ENCODE data around the gene S100A10.

Gene S100A10

DNA sequence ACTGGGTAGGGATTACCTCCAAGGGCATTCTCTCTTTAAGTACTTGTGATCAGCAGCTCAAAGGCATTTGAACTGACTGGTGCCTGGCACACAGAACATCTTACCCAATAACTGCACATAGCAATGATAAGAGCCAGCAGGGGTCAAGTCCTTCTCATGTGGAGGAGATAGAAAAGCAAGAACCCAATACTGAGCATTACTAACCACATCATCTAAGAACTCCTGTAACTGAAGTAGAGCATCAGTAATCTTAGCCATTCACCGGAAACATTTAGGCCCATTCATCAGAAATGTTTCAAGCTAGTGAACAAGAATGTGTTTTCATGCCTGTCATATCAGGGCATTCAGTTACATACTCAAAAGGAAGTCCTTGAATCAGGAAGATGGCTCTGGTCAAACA is 50.8 kb downstream of the S100A10 start:
- Histone ChIP-seq H3K9me3 (ENCODE audit: severe bottlenecking) (no peaks in the 10 kb centered on the region), H3K27ac (ENCODE audit: poor library complexity, severe bottlenecking) (no peak overlapping the region), H3K36me3 (ENCODE audit: low read depth) (no peaks in the 10 kb centered on the region), H3K27me3 (ENCODE audit: insufficient read depth, poor library complexity, severe bottlenecking) (no peaks in the 10 kb centered on the region), H3K4me3 (ENCODE audit: severe bottlenecking) (no peak overlapping the region), H3K4me1 (ENCODE audit: insufficient read depth, poor library complexity, severe bottlenecking) (peaks cover 44% of the 10 kb centered on the region)
- ATAC-seq (ENCODE audit: low read depth), result no peak
- TF ChIP-seq, protein P1, sequence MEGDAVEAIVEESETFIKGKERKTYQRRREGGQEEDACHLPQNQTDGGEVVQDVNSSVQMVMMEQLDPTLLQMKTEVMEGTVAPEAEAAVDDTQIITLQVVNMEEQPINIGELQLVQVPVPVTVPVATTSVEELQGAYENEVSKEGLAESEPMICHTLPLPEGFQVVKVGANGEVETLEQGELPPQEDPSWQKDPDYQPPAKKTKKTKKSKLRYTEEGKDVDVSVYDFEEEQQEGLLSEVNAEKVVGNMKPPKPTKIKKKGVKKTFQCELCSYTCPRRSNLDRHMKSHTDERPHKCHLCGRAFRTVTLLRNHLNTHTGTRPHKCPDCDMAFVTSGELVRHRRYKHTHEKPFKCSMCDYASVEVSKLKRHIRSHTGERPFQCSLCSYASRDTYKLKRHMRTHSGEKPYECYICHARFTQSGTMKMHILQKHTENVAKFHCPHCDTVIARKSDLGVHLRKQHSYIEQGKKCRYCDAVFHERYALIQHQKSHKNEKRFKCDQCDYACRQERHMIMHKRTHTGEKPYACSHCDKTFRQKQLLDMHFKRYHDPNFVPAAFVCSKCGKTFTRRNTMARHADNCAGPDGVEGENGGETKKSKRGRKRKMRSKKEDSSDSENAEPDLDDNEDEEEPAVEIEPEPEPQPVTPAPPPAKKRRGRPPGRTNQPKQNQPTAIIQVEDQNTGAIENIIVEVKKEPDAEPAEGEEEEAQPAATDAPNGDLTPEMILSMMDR (IDR thresholded peaks at IDR 0.05; ENCODE audit: poor library complexity, severe bottlenecking), result no peak
- no peak for DNase-seq (ENCODE audit: low spot score)

DNA sequence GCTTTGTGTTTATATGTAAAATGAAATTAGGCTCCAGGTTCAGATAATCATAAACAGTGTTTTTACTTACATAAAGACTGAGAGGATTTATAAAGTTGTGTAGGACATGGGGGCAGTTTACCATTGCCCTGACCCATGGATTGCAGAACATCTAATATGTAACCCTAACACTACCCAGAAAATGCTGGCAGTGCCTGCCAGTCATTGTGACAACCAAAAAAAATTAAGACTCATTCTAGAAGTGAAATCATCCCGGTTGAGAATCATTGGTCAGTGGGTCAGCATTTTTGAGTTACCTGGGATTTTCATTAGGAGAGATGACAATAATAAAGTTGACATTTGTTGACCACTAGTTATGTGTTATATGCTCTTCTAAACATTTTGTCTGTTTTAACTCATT is 53.1 kb downstream of the S100A10 start:
- ATAC-seq (ENCODE audit: low read depth) (no peak), DNase-seq (ENCODE audit: low spot score) (no peak)
- Histone ChIP-seq H3K36me3 (ENCODE audit: low read depth) (no peaks in the 10 kb centered on the region), H3K4me1 (ENCODE audit: insufficient read depth, poor library complexity, severe bottlenecking) (peaks cover 24% of the 10 kb centered on the region), H3K27me3 (ENCODE audit: insufficient read depth, poor library complexity, severe bottlenecking) (no peaks in the 10 kb centered on the region), H3K9me3 (ENCODE audit: severe bottlenecking) (no peaks in the 10 kb centered on the region), H3K27ac (ENCODE audit: poor library complexity, severe bottlenecking) (peak overlapping the region; percentile 39), H3K4me3 (ENCODE audit: severe bottlenecking) (no peak overlapping the region)
- TF ChIP-seq, protein P1 (IDR thresholded peaks at IDR 0.05; ENCODE audit: poor library complexity, severe bottlenecking), result no peak

DNA sequence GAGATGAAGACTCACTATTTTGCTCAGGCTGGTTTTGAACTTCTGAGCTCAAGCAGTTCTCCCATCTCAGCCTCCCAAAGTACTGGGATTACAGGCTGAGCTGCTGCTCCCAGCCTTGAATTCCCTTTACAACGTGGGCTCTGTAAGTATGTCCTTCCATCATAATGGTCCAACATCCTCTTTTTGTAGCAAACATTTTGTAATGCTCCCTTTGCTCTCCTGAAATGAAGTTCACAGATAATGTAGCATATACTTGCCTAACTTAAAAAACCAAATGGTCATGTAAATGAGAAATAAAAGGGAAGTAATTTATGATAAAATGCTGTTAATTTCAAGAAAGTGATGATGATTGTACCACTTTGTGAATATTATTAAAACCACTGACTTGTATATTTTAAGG is 53.9 kb downstream of the S100A10 start:
- no peaks in the 10 kb centered on the region for H3K36me3 ChIP-seq (ENCODE audit: low read depth)
- no peak overlapping the region for H3K4me3 ChIP-seq (ENCODE audit: severe bottlenecking)
- ATAC-seq (ENCODE audit: low read depth), result no peak
- TF ChIP-seq, protein P1 (IDR thresholded peaks at IDR 0.05; ENCODE audit: poor library complexity, severe bottlenecking), result no peak
- peaks cover 20% of the 10 kb centered on the region for H3K4me1 ChIP-seq (ENCODE audit: insufficient read depth, poor library complexity, severe bottlenecking)
- DNase-seq (ENCODE audit: low spot score), result no peak
- no peaks in the 10 kb centered on the region for H3K27me3 ChIP-seq (ENCODE audit: insufficient read depth, poor library complexity, severe bottlenecking)
- H3K9me3 ChIP-seq (ENCODE audit: severe bottlenecking), result no peaks in the 10 kb centered on the region
- no peak overlapping the region for H3K27ac ChIP-seq (ENCODE audit: poor library complexity, severe bottlenecking)

GRCh38 chr1:151939141-151939540 is 54.5 kb downstream of the S100A10 start:
- H3K9me3 ChIP-seq (ENCODE audit: severe bottlenecking), result no peaks in the 10 kb centered on the region
- no peak overlapping the region for H3K4me3 ChIP-seq (ENCODE audit: severe bottlenecking)
- no peaks in the 10 kb centered on the region for H3K36me3 ChIP-seq (ENCODE audit: low read depth)
- DNase-seq (ENCODE audit: low spot score) (no peak), ATAC-seq (ENCODE audit: low read depth) (no peak)
- TF ChIP-seq, protein P1 (IDR thresholded peaks at IDR 0.05; ENCODE audit: poor library complexity, severe bottlenecking), result no peak
- H3K27ac ChIP-seq (ENCODE audit: poor library complexity, severe bottlenecking), result no peak overlapping the region
- H3K27me3 ChIP-seq (ENCODE audit: insufficient read depth, poor library complexity, severe bottlenecking), result no peaks in the 10 kb centered on the region
- H3K4me1 ChIP-seq (ENCODE audit: insufficient read depth, poor library complexity, severe bottlenecking), result peaks cover 19% of the 10 kb centered on the region

DNA sequence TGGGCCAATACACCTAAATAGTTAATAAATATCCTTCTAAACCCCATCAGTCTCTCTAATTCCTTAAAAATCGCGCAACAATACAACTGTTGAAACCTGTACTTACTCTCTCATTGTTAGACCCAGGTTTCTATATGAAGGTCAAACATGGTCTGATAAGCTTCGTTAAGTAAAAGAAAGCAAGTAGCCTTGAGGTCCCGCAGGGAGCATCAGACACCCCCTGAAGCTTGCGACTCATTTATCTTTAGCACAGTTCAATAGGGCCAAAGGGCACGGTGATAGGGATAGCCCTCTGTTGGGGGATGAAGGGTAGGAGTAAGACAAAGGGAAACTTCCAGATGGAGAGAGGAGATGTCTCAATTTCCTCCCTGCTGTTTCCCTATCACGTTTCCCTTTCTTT is 57.0 kb downstream of the S100A10 start:
- H3K4me1 ChIP-seq (ENCODE audit: insufficient read depth, poor library complexity, severe bottlenecking), result peaks cover 17% of the 10 kb centered on the region
- ATAC-seq (ENCODE audit: low read depth) (no peak), DNase-seq (ENCODE audit: low spot score) (no peak)
- TF ChIP-seq, protein P1 (IDR thresholded peaks at IDR 0.05; ENCODE audit: poor library complexity, severe bottlenecking), result no peak
- no peaks in the 10 kb centered on the region for H3K27me3 ChIP-seq (ENCODE audit: insufficient read depth, poor library complexity, severe bottlenecking)
- no peaks in the 10 kb centered on the region for H3K36me3 ChIP-seq (ENCODE audit: low read depth)
- no peak overlapping the region for H3K27ac ChIP-seq (ENCODE audit: poor library complexity, severe bottlenecking)
- H3K4me3 ChIP-seq (ENCODE audit: severe bottlenecking), result no peak overlapping the region
- no peaks in the 10 kb centered on the region for H3K9me3 ChIP-seq (ENCODE audit: severe bottlenecking)

All from RWPE2 (cell line).